GM21717 (cell line): Measurements from ENCODE around the gene LCLAT1.
"Not testable (repeated sequence)": the region's sequence is repeated elsewhere in the genome, so short reads cannot be mapped to it uniquely, and the experiment has no call there.

Source experiments
- ATAC-seq: cut with Tn5 transposase; IDR thresholded peaks from one replicate; pipeline ENCODE4 v1.9.1; 2021; ENCODE audit warnings: mild to moderate bottlenecking, moderate library complexity; ENCODE audit not compliant: unreplicated experiment

LCLAT1 gene

DNA sequence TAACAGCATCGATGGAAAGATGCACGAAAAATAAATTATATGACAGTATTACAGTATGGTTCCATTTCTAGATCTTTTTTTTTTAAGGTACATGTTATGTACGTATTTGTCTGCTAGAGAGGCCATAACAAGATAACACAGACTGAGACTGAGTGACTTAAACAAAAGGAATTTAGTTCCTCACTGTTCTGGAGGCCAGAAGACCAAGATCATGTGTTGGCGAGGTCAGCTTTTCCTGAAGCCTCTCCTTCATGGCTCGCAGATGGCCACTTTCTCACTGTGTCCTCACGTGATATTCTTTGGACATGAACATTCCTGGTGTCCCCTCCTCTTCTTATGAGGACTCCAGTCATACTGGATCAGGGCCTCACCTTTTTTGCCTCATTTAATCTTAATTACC lies 182.8 kb downstream of the LCLAT1 start:
- no peak for ATAC-seq

- ATAC-seq, result no peak
Observed at GRCh38 chr2:30631051-30631671, 184.1 kb downstream of the LCLAT1 start.

DNA sequence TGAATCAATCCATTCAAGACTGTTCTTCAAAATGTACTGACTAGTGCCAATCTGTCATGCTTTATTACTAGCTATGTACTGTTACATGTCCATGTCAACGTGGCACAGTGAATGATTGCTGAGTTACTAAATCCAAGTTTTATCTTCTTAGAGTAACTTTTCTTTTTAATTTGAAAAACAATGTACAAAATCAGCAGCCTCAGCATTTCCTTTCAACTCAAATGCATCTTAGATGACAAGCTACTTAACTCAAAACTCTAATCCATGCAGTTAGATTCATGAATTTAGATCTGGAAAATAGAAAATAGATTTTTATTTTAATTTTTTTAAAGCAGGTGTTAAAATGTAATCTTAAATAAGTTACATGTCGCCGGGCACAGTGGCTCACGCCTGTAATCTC lies 186.0 kb downstream of the LCLAT1 start:
- no peak for ATAC-seq

- no peak for ATAC-seq
Observed at GRCh38 chr2:30636311-30636710, 189.3 kb downstream of the LCLAT1 start.

DNA sequence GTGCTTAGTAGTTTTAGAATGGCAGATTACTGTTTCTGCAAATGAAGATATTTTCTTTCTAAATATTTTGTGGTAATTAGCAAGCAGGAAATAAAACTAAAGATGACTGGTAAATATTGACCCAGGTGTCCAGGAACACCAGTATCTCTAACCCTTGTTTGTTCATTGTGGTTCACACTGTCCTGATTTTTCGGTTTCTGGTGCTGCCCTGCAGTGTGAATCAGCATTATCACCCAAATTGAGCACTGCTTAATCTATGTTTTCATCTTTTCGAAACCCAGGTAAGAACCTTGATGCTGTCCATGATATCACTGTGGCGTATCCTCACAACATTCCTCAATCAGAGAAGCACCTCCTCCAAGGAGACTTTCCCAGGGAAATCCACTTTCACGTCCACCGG lies 192.8 kb downstream of the LCLAT1 start:
- no peak for ATAC-seq

- ATAC-seq, result no peak
Observed at GRCh38 chr2:30641765-30642345, 194.8 kb downstream of the LCLAT1 start.

DNA sequence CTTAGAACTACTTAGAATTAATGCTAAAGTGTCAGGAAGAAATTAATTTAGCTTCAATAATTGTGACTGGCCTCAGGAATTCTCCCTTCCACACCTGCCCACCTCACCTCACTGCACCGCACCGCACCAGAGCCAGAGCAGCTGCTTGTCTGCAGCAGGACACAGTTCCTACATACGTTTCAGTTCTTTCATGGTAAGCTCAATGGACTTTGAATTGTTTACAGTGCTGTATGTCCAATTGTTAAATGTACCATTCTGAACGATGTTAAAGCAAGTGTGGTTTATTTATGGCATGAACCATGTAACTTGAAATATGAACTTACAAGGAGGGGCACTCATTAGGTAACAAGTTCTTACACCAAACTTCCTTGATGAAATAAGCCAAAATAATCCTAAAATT lies 196.0 kb downstream of the LCLAT1 start:
- not testable (repeated sequence) for ATAC-seq

DNA sequence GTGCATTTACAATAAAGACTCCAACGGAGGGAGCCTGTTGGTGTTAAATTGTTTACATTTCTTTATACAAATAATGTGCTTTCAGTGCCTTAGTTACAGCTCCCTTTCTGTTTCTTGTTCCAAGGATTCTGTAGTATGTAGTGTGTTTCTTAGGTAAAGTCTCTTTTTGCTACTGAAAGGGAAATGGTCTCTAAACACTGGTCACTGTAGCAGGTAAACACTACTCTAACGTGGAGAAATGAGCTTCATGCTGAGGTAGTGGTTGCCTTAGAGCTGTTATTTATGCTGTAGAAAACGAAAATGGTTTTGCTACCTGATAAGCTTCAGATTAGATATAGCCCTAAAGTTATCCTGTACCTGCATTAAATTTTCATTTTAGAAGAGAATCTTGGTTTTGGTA lies 196.6 kb downstream of the LCLAT1 start:
- no peak for ATAC-seq

DNA sequence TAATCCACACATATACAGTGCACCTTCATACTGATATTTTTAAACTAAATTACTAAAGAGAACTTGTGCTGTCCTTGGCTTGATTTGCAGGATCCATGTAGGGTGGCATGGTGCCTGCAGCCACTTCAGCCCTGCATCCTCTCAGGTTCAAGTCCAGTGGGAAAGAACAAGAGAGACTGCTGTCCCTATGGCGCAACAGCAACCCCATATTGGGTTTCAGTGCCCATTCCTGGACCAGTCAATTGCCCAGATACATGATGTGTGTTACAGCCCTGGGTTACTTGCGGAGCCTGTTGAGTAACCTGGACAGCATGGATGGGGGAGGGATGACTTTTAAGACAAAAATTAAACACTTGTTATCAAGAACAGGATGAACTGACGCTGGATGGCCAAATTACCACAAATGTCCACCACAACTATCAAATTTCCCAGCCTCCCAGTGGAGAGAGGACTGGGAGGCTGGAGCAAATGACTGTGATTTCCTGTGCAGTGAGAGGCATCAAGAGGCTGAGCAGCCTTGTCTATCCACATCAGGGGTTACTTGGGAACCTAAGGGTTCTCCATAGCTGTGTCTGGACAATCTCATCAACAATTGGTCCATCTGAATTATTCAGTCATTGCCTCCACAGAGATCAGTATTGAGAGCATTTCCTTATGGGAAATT lies 198.2 kb downstream of the LCLAT1 start:
- ATAC-seq, result no peak

DNA sequence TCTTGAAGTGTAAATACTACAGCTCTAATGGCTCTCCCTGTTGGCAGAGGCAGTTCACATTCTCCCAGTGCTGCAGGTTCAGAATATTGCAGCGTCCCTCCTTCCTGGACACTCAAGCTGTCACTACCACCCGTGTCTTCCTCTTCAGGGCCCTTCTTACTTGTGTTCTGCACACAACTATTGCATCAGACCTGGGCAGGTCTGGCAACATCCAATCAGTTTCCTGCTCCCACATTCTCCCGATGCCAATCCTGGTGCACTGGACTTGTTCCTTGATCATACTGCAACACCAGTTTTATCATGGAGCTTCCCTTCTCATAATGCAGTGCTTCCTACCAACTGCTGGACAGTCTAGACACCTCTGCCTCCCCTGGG lies 198.7 kb downstream of the LCLAT1 start:
- ATAC-seq, result no peak

DNA sequence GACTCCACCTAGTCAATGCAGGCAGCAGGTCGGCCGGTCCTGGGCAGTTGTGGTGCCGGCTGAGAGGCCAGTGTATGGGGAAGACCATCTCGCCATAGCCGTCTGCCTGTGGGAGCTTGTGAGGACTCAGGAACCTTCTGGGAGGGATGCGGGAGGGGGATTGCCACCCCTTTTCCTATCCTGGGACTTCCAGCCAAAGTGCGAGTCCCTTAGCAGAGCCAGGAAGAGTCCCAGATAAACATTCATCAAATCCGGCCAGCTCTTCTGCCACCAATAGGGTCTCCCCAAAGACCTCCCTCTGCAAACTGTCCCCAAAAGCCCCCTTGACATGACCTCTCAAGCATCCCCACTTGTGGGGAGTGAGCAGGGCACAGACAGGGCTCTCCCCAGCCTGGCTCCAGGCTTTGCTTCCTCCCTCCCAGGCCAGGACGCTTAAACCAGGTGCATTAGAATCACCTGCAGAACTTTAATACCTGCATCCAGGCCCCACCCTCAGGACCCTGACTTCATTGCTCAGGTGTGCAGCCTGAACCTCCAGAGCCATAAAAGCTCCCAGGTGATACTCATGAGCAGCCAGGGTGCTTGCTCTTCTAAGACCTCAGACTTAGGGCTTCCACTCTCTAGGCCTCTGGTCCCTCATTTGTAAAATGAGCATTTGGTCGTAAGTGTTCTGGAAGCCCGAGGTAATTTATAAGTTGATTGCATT lies 200.9 kb downstream of the LCLAT1 start:
- ATAC-seq, result no peak

DNA sequence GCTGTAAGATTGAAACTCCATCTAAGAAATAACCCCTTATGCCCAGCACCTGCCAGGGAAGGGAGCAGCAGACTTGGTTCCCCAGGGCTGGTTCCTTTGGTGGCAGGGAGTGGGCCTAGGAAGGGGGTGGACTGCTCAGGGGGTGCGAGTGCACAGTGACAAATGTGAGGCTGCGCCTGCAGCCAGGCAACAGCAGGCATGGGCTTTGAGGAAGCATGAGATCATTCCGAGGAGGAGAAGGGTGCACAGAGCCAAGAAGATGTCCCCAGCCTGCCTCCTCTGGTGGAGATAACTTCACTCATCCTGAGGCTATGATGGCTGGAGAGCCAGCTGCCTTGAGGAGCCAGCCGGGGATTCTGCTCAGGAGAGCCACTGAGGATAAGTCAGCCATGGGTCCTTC lies 202.2 kb downstream of the LCLAT1 start:
- no peak for ATAC-seq

DNA sequence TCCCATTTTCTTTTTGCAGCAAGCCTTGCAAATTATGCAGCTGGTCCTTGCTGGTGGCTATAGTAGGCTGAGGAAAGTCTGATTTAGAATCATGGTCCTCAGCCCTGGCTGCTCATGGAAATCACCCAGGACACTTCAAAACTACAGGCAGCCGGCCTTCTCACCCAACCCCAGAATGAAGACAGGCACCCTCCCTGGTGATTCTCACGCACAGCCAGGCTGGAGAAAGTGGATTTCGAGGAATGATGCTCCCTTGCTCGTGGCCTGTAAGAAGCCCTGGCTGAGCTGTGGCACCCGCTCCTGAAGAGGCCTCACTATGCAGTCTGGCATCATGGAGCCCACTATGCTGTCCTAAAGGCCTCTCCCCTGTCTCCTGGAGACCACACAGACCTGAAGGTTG lies 202.8 kb downstream of the LCLAT1 start:
- ATAC-seq, result no peak

DNA sequence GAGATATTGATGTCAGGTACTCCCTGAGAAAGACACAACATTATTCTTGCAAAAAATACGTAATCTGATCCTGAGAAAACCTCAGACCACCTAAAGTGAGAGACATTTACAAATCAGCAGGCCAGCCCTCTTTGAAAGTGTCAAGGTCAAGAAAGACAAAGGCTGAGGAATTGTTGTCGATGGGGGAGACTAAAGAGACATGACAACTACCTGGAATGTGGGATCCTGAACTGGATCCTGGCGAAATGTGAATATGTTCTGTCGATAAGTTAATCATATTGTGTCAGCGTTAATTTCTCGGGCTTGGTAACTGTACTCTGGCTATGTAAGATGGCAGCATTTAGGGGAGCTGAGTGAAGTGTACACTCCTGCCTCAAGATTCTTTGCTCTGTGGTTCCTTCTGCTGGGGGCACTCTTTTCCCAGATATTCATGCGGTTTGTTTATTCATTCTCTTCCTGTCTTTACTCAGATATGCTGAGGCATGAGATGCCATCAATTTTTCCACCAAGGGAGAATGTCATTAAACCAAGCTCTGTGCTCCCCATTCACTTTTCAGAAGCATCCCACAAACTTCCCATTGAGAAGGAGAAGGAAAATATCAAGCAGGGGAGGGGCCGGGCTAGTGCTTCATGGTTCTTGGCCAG lies 205.3 kb downstream of the LCLAT1 start:
- ATAC-seq, result no peak

GRCh38 chr2:30653847-30654246 lies 206.8 kb downstream of the LCLAT1 start:
- ATAC-seq, result no peak

- no peak for ATAC-seq
Observed at GRCh38 chr2:30654404-30654803, 207.4 kb downstream of the LCLAT1 start.

DNA sequence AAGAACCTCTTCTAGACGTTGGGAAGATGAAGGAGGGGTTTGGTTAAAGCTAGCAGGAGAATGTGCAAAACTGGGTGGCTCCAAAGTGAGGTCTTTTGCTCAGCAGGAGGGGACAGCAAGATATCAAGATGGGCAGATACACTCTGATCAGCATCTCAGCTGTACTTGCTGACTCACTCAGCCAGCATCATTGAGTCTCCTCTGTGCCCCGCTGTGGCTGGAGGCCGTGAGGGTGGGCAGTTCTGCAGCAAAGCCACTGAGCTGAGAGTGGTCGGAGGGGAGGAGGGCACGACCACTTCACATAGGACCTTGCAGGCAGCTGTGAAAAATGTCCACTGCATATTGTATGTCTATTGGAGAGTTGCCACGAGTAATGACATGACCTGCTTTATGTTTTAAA lies 208.2 kb downstream of the LCLAT1 start:
- no peak for ATAC-seq

DNA sequence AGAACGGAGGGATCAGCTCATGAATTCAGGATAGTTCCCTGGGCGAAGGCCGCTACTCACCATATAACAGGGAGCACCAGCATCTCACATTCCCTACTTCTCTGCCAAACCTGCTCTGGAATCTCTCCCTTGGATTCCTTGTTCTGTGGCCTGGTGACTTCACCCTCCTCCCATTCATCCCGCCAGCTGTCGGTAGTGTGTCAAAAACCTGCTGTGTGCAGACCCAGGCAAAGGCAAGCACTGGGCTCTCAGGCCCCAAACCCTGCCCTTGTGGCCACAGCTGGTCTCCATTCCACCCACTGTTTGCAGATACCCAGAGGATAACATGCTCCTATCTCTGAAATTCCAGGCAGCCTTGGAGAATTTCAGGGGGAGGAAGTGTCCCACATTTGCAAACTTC lies 208.6 kb downstream of the LCLAT1 start:
- ATAC-seq, result no peak

- ATAC-seq, result no peak
Observed at GRCh38 chr2:30656079-30656478, 209.0 kb downstream of the LCLAT1 start.

- ATAC-seq, result no peak
Observed at GRCh38 chr2:30661173-30662107, 214.4 kb downstream of the LCLAT1 start.
